Measurements from ENCODE around the gene RYR2.
"Not testable (repeated sequence)": the region's sequence is repeated elsewhere in the genome, so short reads cannot be mapped to it uniquely, and the experiment has no call there.

The RYR2 gene

DNA sequence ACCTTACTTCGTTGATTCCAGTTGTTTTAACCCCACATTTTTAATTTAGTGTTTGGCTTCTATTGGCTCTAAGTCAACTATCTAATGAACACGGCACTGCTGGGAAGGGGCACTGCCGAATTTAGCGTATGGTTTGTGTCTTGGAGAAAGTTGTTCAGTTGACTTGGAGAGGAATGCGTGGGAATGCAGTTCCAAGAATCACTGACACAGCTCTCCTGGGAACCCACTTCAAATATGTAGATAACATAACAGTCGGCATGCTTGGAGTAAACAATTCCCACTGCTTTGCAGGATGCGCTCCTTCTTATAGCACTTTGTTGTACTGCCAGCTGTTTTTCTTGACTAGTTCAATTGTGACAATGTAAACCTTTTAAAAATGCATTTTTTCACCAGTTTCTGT, 104.3 kb downstream of the RYR2 start:
- no peak for DNase-seq (ENCODE audit: low read depth)

DNA sequence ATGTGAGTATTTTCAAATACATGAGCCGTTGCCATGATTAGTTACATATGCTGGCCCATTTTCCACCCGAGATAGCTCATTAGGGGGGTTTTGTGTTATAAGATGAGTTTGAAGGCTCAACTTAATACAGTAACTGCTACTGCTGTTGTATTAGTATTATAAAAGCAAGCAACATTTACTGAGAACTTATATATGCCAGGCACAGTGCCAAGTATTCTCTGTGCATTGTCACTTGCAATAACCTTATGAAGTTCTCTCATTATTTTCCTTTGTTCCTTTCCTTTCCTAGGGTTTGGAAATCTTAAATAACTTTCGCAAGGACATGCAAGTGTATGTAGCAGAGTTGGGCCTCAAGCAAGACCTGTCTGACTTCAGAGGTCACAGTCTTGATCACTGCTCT, 107.9 kb downstream of the RYR2 start:
- DNase-seq (ENCODE audit: low read depth): no peak

DNA sequence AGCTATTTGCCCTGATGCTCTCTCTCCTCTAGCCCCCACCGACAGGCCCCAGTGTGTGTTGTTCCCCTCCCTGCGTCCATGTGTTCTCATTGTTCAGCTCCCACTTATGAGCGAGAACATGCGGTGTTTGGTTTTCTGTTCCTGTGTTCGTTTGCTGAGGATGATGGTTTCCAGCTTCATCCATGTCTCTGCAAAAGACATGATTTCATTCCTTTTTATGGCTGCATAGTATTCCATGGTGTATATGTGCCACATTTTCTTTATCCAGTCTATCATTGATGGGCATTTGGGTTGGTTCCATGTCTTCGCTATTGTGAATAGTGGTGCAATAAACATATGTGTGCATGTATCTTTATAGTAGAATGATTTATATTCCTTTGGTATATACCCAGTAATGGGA, 110.0 kb downstream of the RYR2 start:
- DNase-seq (ENCODE audit: low read depth): not testable (repeated sequence)

DNA sequence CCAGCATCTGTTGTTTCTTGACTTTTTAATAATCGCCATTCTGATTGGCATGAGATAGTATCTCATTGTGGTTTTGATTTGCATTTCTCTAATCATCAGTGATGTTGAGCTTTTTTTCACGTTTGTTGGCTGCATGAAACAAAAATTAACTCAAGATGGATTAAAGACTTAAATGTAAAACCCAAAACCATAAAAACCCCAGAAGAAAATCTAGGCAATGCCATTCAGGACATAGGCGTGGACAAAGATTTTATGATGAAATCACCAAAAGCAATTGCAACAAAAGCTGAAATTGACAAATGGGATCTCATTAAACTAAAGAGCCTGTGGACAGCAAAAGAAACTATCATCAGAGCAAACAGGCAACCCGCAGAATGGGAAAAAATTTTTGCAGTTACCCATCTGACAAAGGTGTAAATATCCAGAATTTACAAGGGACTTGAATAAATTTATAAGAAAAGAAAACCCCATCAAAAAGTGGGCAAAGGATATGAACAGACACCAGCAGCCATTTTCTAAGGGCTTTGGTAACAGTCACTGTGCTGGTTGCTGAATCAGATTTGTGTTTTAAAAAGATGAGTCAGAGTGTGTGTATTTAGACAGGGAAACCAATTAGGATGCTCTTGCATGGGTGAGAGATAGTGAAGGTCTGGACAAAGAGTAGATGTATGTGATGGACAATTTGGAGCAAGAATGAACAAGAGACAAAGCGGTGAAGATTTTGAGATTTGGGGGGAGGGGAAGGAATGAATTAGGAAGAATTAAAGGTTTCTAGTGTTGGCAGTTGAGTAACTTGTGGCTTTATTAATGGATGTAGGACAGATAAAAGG, 110.7 kb downstream of the RYR2 start:
- no peak for DNase-seq (ENCODE audit: low read depth)

DNA sequence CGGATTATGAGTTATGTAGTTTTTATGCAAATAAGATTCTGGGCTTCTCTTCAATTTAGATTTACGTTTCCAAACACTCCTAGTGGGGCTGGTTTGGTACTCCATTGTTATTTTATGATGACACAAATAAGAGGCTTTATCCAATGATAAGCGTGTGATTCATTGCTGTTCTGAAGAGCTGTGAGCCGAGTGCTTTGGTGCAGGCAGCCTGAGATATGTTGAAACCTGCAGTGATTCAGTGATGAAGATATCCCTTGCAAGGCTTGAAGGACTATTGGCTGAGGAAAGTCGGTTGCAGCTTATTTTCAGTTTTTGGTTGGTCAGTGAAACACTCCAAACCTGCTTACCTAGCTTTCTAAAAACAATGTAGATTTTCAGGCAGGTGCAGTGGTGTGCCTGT, 112.2 kb downstream of the RYR2 start:
- DNase-seq (ENCODE audit: low read depth): no peak

DNA sequence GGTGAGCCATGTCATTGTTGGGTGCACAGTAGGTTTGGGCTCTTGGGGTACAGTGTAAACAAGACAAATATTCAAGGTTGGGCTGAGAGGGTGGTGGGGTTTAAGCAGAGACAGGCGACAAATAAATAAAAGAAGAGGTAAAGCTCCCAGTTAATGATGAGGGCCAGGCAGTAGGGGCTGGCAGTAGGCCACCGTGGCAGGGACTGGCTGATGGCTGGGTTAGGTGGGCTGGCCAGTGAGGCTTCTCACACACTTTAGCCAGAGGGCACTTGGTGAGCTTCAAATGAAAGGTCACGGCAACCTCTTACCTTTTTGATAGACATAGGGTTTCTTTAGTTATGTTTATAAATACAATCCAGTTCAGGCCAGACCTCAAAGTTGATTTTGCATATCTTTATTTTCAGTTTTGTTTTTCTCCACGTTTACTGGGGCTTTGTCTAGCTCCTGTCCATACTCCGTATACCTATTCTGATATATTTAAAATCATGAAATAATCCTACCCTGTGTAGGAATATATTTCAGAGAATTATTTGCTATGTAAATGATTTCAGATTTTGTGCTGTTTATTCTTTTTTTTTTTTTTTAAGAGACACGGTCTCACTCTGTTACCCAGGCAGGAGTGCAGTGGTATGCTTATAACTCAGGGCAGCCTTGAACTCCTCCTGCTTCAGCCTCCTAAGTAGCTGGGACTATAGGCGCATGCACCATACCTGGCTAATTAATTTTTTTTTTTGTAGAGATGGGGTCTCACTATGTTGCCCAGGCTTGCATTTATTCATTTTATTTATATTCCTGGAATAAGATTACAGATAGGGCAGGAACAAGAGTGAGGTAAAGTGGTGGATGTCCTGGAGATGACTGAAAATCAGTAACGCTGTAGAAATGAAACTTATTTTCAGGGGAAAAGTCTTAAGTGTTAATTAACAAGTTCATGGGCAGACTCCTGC, 122.7 kb downstream of the RYR2 start:
- DNase-seq (ENCODE audit: low read depth): no peak

DNA sequence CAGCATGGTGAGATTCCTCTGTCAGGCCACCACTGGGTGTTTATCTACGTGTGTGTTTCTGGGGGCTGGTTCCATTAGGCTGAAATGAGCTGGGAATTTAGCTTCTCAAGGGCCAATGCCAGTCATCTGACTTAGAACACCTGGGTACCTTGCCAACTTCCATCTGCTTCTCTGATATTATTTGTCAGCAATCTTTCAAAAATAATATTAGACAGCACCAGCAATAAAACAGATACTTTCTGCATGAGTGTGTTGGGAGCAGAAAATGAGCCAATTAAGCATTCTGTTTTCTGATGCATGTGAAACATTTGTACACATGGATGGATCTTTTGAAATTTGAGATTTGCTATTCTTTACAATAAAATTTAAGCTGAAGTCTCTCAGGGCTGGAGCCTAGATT, 124.1 kb downstream of the RYR2 start:
- no peak for DNase-seq (ENCODE audit: low read depth)

DNA sequence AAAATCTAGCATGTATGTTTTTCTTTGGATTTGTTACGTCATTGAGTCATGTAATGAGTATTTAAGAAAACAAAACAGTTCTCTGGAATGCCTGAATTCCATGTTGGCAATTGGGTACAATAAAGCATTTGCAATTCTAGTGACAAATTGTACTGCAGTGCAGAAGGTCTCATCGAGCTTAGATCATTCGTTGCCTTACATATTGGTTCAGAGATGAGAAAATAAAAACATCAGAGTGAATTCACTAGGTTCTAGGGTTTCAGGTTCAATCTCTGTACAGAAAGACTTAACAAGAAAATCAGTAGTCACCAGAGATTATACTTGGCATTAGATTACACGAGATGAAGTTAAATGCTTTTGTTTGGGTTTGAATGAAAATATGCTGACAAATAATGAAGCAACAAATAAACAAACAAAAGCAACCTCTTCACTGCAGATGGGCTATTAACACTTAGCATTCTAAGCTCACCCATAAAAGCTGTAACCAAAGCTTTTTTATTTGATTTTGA, 124.7 kb downstream of the RYR2 start:
- no peak for DNase-seq (ENCODE audit: low read depth)

DNA sequence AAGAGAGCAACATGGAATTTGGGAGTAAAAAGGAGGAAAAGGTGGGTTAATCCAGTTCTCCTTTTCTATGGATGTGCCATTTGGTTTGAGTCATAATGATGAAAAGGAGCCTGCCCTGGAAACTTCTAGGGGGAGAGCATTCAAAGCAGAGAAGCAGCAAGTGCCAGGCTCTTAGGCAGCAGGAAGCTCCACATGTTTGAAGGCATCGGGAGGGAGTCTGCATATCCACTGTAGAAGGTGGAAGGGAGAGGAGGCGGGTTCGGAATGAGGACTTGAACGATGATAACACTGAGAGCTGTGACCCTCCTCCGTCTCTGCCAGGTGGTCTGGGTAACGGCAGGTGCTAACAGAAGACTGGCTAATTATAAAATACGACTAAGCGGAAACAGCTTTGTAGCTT, 128.2 kb downstream of the RYR2 start:
- no peak for DNase-seq (ENCODE audit: low read depth)

DNA sequence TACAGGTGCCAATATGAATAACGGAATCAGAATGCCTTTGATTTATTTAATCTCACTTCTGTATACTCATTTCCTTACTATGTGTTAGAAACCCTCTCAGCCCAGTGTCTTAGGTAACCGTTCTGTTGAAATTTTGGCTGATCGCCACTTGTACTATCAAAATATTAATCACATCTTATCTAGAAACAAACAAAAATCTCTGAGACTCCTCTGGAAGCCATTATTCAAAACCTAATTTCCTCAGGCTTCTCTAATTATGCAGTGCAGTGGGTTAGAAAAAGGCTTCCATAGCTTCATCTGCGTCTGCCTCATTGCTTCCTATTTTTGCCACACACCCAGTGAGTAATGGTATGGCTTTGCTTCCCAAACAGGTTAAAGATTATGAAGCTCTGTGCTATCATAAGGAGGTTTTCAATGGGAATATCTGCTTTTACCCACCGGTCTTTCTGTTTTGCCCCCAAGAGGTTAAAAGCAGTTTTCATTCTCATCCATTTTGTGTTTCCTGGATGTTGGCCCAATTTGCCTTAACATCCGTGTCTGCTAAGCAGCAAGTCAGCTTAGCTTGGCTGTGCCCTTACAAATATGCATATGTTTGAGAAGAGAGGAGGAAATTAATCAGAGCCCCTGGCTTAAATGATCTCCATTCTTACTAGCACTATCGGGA, 129.6 kb downstream of the RYR2 start:
- no peak for DNase-seq (ENCODE audit: low read depth)

DNA sequence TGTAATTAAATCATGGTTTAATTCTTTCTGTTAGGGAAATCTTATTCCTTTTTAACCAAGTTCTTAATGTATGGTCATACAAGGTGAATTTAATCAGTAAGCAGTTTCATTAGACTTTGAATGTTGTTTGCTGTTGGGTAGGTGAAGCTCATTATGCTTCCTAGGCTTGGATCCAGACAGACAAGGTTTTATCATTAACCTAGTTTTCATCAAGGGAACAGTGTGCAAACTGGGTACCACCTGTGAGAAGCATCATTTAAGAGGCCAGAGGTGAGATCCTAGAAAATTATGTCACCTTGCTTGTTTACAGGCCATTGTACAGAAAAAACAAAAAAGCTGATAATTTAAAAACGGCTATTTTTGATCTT, 130.1 kb downstream of the RYR2 start:
- no peak for DNase-seq (ENCODE audit: low read depth)

DNA sequence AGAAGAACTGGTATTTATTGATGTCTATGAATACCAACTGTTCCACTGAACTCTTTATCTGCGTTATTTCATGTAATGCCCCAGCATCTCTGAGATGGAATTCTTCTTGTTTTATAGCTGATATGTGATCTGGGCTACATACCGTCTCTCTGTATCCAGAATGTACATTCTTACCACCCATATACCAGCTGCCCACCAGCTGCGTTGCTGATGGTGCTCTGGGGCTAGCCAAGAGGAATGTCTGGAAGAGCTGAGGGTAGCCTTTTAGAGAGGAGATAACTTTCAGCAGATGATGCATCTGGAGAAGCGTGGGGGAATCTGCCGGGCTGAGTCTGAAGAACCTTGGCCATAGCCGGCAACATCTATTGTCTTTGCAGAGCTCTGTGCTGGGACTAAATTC, 137.5 kb downstream of the RYR2 start:
- DNase-seq (ENCODE audit: low read depth): no peak

DNA sequence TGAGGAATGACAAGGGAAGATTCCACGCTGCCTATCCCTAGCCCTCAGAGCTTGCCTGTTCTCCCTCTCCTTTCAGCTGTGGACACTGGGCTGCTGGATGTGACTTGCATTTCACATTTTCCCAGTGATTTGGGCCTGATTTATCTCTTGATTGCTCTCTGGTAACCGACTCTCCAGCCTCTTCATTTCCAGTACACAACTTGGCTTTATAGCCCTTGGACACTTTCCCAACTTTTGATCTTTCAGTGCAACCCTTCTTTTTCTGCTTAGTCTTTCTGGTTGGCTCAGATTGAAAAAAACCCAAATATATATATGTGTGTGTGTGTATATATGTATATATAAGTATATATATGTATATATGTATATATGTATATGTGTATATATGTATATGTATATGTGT, 138.3 kb downstream of the RYR2 start:
- no peak for DNase-seq (ENCODE audit: low read depth)

DNA sequence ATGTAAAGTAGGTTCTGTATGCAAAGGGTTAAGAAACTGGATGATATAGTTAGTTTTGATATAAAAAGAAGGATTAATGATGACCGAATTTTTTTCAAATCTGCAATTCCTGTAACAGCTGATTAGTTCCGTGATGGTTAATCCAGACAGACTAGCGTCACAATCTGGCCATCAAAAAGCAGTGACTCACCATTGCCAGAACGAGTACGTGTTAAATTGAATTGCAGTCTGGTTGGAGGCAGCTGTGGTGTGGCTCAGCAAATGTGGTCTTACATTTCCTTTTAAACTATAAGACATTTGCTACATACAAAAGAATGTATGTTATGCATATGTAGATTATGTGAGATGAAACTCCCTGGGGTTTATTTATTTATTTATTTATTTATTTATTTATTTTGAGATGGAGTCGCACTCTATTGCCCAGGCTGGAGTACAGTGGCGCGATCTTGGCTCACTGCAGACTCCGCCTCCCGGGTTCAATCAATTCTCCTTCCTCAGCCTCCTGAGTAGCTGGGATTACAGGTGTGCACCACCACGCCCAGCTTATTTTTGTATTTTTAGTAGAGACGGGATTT, 139.8 kb downstream of the RYR2 start:
- DNase-seq (ENCODE audit: low read depth): no peak

DNA sequence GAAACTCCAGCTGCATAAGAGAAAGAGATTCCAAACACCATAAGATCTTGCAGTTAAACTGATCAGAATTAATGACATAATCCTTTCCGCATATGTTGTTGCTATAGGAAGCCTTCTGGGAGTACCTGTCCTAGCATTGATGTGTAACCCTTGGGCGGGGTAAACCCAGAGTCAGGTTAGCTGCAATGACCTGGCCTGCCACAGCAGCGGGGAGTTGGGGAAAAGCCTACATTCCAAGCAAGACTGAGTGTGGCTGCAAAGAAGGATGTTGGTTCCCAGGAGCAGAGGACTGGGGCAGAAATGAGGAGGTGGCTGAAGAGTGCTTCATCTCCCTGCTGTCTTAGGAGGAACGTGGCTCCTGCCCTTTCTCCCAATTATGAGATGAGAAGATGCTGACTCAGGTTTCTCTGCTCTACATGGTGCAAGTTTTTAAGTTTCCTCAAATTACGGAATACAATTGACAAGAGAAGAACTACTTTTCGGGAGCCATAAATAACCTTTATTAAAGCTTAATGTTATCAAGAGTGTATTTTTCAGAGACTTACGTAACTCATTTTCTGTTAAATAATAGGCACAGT, 142.1 kb downstream of the RYR2 start:
- DNase-seq (ENCODE audit: low read depth): no peak

DNA sequence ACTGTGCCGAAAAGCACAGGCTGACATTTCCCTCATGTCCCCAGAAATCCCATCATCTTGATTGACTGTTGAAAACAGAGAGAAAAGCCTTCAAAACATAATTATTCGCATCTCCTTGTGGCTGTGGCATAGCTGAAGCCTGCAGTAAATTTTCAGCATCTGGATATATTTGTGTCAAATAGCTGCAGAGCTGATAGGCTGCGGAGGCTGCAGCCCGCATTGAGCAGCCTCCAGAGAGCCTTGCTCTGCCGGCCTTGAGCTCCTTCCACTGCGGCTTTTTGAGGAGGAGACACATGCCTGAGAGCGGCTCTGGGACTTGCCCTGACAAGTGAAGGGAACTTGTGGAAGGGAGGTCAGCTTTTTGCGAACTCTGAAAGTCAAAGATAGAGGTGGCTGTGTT, 144.7 kb downstream of the RYR2 start:
- DNase-seq (ENCODE audit: low read depth): no peak

DNA sequence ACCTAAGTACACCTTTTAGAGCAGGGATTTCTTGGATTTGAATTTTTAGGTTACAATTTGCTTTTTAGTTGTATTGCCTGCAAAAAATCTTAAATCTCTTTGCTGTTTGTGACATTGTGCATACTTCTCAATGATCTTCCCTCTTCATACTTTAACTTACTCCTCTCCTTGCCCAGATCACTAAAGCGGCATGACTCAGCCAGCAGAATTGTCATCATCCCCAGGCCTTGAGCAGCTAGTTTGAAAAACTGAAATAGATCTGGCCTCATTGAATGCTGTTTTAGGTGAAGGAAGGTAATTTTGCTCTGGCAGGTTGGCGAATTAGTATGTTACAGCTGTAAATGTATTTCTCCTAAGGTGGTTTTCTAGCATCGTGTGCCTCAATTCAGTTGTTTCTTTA, 145.9 kb downstream of the RYR2 start:
- DNase-seq (ENCODE audit: low read depth): no peak

DNA sequence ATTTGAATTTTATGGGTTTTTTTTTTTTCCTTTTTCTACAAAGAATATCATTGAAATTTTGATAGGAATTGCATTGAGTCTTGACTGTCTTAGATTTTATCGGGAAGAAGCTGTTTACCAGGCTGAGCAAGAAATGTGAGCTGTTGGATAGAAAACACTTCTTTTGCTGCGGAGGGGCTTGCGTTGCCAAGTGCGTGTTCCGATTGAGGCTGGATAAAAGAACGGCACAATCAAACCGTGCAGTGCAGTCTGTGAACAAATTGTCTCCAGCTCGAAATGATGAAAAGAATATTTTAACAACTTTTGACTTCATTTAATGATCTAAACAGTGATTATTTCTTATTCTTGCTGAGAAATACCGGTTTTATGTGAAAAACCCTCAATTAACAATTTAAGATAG, 149.4 kb downstream of the RYR2 start:
- no peak for DNase-seq (ENCODE audit: low read depth)

DNA sequence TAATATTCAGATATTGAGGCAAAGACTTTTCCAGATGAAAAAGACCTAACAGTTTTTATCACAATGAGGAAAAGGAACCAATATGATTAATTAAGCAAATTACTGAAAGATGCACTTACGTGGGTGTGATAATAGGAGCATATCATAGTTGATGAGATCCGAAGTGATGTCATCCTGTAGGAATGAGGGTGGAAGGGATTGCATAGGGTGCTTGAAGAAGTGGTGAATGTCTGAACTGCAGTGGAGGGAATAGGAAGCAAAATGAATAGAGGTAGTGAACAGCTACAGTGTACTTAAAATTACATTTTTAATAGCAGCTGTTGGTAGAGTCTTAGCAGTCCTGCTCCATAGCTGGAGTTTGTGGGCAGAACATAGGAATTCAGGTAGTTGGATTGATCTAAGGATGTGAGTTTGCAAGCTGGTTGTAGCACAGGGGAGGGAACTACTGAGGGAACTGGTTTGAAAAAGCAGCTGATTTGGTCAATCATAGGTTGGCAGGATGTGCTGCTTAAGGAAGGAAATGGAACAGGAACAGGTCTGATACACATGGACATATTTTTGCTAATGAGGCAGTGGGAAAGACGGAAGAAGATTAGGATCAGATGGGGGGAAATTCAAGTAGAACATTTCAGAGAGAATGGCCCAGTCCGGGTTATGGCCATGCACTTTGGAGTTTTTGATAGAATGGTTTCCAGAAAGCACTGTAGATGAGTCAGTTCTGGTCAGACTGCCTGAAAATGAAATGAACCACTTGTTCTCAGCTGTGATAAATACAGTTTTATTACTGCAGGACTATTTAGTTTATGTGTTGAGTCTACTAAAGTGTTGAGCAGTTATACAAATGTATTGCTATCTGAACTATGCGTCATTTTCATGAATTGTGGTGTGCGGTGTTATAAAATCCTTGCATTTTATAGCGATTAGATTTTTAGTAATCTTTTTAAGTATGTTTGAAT, 155.8 kb downstream of the RYR2 start:
- DNase-seq (ENCODE audit: low read depth): no peak

DNA sequence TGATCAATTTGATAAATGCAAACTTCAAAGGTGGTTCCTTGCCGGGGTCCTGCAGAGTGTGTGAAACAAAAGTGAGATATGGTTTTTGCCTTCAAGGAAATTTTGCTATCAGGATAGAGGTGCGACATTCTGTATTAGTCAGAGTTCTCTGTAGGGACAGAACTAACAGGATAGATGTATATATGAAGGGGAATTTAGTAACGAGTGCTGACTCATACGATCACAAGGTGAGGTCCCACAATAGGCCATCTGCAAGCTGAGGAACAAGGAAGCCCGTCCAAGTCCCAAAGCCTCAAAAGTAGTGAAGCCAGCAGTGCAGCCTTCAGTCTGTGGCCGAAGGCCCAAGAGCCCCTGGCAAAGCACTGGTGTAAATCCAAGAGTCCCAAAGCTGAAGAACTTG, 157.0 kb downstream of the RYR2 start:
- DNase-seq (ENCODE audit: low read depth): no peak

DNA sequence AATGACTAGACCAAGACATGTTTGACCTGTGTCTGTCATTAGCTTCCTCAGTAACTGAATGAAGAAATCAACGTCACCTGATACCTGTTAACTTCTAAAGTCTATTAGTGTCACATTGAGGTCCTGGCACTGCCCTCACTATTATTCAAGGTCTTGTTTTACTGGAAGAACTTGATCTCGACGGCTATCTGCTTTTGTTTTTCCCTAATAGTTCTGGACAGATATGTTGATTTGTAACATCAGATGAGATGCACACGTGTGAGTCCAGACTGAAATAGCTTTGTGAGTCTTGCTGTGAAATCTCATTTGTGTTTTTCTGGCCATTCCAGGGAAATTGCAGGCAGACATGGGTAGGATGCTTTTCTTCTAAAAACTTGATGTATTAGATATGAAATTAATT, 159.2 kb downstream of the RYR2 start:
- no peak for DNase-seq (ENCODE audit: low read depth)
